ENCODE results near the gene SFMBT2. TPM values are rescaled to one million over a fixed set of nuclear protein-coding genes. Genes with fewer than 3 reads are reported as not detected.

The SFMBT2 gene
- total RNA-seq, 1 experiment from 2014 or later = not detected

DNA sequence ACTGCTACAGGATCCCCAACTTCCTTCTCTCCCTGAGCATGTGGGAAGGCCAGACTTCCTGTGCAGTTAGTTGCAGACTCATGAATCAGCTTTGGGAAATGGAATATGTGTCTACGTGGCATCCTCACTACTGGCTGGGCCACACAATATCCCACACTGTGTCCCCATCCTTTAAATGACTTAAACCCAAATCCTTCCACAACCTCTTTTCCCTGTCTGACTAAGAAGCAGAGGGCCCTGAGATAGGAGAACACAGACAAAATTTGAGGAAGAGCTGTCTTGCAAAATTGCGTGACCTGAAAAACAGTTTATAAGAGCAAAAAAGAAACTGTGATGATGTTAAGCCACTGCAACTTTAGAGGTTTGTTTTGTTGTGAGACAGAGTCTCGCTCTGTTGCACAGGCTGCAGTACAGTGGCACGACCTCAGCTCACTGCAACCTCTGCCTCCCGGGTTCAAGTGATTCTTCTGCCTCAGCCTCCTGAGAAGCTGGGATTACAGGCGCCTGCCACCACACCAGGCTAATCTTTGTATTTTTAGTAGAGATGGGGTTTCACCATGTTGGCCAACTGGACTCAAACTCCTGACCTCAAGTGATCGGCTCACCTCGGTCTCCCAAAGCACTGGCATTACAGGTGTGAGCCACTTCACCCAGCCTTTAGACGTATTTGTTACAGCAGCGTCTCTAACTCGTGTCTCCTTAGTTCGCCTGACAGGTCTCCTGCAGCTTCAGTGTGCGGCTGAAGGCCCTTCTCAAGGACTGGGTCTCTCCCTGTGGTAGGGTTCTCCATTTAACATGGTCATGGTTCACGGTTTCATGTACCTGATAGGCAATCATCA is 46.9 kb upstream of the SFMBT2 start:
- Histone ChIP-seq H3K9me3 (no peaks in the 10 kb centered on the region), H3K36me3 (ENCODE audit: control insufficient read depth, insufficient read depth, low read length) (no peaks in the 10 kb centered on the region), H3K4me1 (no peaks in the 10 kb centered on the region), H3K27me3 (replicated peaks; ENCODE audit: control insufficient read depth, insufficient read depth, low read length) (no peaks in the 10 kb centered on the region), H3K4me3 (ENCODE audit: low read depth, low read length) (no peak overlapping the region)
- TF ChIP-seq, protein P1, sequence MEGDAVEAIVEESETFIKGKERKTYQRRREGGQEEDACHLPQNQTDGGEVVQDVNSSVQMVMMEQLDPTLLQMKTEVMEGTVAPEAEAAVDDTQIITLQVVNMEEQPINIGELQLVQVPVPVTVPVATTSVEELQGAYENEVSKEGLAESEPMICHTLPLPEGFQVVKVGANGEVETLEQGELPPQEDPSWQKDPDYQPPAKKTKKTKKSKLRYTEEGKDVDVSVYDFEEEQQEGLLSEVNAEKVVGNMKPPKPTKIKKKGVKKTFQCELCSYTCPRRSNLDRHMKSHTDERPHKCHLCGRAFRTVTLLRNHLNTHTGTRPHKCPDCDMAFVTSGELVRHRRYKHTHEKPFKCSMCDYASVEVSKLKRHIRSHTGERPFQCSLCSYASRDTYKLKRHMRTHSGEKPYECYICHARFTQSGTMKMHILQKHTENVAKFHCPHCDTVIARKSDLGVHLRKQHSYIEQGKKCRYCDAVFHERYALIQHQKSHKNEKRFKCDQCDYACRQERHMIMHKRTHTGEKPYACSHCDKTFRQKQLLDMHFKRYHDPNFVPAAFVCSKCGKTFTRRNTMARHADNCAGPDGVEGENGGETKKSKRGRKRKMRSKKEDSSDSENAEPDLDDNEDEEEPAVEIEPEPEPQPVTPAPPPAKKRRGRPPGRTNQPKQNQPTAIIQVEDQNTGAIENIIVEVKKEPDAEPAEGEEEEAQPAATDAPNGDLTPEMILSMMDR (IDR thresholded peaks at IDR 0.05; ENCODE audit: insufficient read depth in 1 of 2, low read depth in 1 of 2, low read length in 1 of 2, severe bottlenecking in 1 of 2, unreplicated experiment in 1 of 2) = no peak
- ChIA-PET CTCF (no interaction called here), POLR2A (no interaction called here)
- Mint-ChIP-seq H3K27me3 (ENCODE audit: insufficient read depth, unreplicated experiment) (peaks cover 27% of the 10 kb centered on the region), H3K27ac (ENCODE audit: unreplicated experiment) (no peak overlapping the region), H3K4me3 (ENCODE audit: unreplicated experiment) (no peak overlapping the region), H3K4me1 (ENCODE audit: low read depth, unreplicated experiment) (no peaks in the 10 kb centered on the region), H3K36me3 (ENCODE audit: insufficient read depth, unreplicated experiment) (no peaks in the 10 kb centered on the region), H3K9me3 (ENCODE audit: unreplicated experiment) (peaks cover 12% of the 10 kb centered on the region)
- no peak for DNase-seq
- no TSS peak for BruUV-seq (replicated peaks)
- intact Hi-C loops (cut with micrococcal nuclease; ENCODE audit: unreplicated experiment) = no loop called here

DNA sequence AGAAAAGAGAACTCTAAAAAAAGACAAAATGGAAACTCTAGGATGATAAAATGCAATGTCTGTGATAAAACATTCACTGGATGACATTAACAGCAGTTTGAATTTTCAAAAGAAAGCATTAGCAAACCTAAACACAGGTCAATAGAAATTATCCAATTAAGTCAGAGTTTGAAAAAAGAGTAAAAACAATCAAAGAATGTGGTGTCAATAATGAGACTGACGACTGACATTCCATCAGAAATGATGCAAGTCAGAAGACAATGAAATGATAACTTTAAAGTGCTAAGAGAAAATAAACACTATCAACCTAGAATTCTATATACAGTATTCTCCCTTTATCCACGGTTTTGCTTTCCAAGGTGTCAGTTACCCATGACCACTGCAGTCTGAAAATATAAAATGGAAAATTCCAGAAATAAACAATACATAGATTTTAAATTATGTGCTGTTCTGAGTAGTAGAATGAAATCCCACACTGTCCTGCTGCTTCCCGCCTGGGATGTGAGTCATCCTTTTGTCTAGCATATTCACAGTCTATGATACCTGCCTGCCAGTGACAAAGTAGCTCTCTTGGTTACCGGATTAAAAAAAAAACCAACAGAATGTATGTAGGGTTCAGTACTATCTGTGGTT is 38.3 kb upstream of the SFMBT2 start:
- no peak overlapping the region for H3K27ac Mint-ChIP-seq (ENCODE audit: unreplicated experiment)
- no peak overlapping the region for H3K4me3 ChIP-seq (ENCODE audit: low read depth, low read length)
- H3K9me3 ChIP-seq = peaks cover 9% of the 10 kb centered on the region
- BruUV-seq (replicated peaks) = no TSS peak
- intact Hi-C loops (cut with micrococcal nuclease; ENCODE audit: unreplicated experiment) = no loop called here
- DNase-seq = no peak
- POLR2A ChIA-PET = no interaction called here
- no peaks in the 10 kb centered on the region for H3K4me1 Mint-ChIP-seq (ENCODE audit: low read depth, unreplicated experiment)
- H3K27me3 ChIP-seq (replicated peaks; ENCODE audit: control insufficient read depth, insufficient read depth, low read length) = no peaks in the 10 kb centered on the region; the same call in 1 of the 2 replicates
- H3K36me3 Mint-ChIP-seq (ENCODE audit: insufficient read depth, unreplicated experiment) = no peaks in the 10 kb centered on the region
- peaks cover 38% of the 10 kb centered on the region for H3K9me3 Mint-ChIP-seq (ENCODE audit: unreplicated experiment)
- TF ChIP-seq, protein P1 (IDR thresholded peaks at IDR 0.05; ENCODE audit: insufficient read depth in 1 of 2, low read depth in 1 of 2, low read length in 1 of 2, severe bottlenecking in 1 of 2, unreplicated experiment in 1 of 2) = no peak
- peaks cover 13% of the 10 kb centered on the region for H3K27me3 Mint-ChIP-seq (ENCODE audit: insufficient read depth, unreplicated experiment)
- H3K4me3 Mint-ChIP-seq (ENCODE audit: unreplicated experiment) = no peak overlapping the region
- no peaks in the 10 kb centered on the region for H3K4me1 ChIP-seq
- no peaks in the 10 kb centered on the region for H3K36me3 ChIP-seq (ENCODE audit: control insufficient read depth, insufficient read depth, low read length)
- CTCF ChIA-PET = no interaction called here

DNA sequence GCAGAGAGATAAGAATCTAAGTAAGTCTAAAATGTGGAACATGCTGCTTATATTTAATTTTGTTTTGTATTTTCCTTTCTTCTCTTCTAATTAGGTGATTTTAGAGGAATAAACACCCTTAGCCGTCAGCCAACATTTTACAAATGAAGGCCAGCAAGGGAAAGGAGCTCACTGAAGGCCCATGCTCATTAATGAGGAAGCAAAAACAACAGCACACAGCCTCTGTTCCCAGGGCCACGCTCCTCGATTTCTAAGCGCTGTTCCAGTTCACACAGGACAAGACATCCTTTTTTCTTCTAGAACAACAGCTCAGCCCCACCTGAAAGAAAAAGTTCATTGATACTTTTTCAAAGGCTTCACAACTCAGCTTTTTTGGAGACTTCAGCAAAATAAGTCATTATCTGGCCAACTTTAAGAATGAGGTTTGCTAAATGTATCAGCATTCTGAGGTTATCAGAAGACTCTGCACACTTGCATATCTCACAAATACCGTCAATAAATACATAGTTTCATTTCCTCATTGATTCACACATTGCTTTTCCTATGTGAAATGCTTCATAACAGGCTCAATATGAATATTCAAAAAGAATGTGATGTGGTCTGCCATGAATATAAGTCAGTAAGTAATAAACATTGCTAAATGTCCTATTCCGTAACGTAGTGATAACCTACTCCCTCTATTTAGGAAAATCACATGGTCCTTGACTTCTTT is 34.8 kb upstream of the SFMBT2 start:
- H3K4me3 Mint-ChIP-seq (ENCODE audit: unreplicated experiment) = no peak overlapping the region
- H3K9me3 Mint-ChIP-seq (ENCODE audit: unreplicated experiment) = peaks cover 21% of the 10 kb centered on the region
- Histone ChIP-seq H3K4me1 (no peaks in the 10 kb centered on the region), H3K27me3 (replicated peaks; ENCODE audit: control insufficient read depth, insufficient read depth, low read length) (no peaks in the 10 kb centered on the region; the same call in 1 of the 2 replicates), H3K4me3 (ENCODE audit: low read depth, low read length) (no peak overlapping the region), H3K36me3 (ENCODE audit: control insufficient read depth, insufficient read depth, low read length) (no peaks in the 10 kb centered on the region), H3K9me3 (peaks cover 9% of the 10 kb centered on the region)
- peaks cover 19% of the 10 kb centered on the region for H3K27me3 Mint-ChIP-seq (ENCODE audit: insufficient read depth, unreplicated experiment)
- no TSS peak for BruUV-seq (replicated peaks)
- ChIA-PET CTCF (no interaction called here), POLR2A (no interaction called here)
- no peak overlapping the region for H3K27ac Mint-ChIP-seq (ENCODE audit: unreplicated experiment)
- no peaks in the 10 kb centered on the region for H3K4me1 Mint-ChIP-seq (ENCODE audit: low read depth, unreplicated experiment)
- H3K36me3 Mint-ChIP-seq (ENCODE audit: insufficient read depth, unreplicated experiment) = no peaks in the 10 kb centered on the region
- intact Hi-C loops (cut with micrococcal nuclease; ENCODE audit: unreplicated experiment) = no loop called here
- DNase-seq = no peak
- TF ChIP-seq, protein P1 (IDR thresholded peaks at IDR 0.05; ENCODE audit: insufficient read depth in 1 of 2, low read depth in 1 of 2, low read length in 1 of 2, severe bottlenecking in 1 of 2, unreplicated experiment in 1 of 2) = no peak

Data from Caco-2 (cell line).